Measurements from ENCODE around the gene DLGAP1.
"Not testable (repeated sequence)": the region's sequence is repeated elsewhere in the genome, so short reads cannot be mapped to it uniquely, and the experiment has no call there.

The DLGAP1 gene

GRCh38 chr18:4308576-4308975 lies 146.5 kb downstream of the DLGAP1 start:
- no peak overlapping the region for H3K4me3 ChIP-seq (ENCODE audit: insufficient read depth, low read depth, low read length, poor library complexity, severe bottlenecking)
- H3K27ac ChIP-seq (ENCODE audit: insufficient read depth, low read length, poor library complexity, severe bottlenecking), result no peak overlapping the region
- H3K4me1 ChIP-seq (ENCODE audit: control insufficient read depth, insufficient read depth, low read length, poor library complexity, severe bottlenecking), result no peaks in the 10 kb centered on the region
- DNase-seq, result no peak
- no peaks in the 10 kb centered on the region for H3K36me3 ChIP-seq (ENCODE audit: control insufficient read depth, insufficient read depth, low read length)
- no peaks in the 10 kb centered on the region for H3K9me3 ChIP-seq (ENCODE audit: control insufficient read depth, low read length)
- no peaks in the 10 kb centered on the region for H3K27me3 ChIP-seq (replicated peaks; ENCODE audit: control insufficient read depth, insufficient read depth, low read length, poor library complexity, severe bottlenecking)

- no peak overlapping the region for H3K27ac ChIP-seq (ENCODE audit: insufficient read depth, low read length, poor library complexity, severe bottlenecking)
- DNase-seq, result no peak
- H3K4me3 ChIP-seq (ENCODE audit: insufficient read depth, low read depth, low read length, poor library complexity, severe bottlenecking), result no peak overlapping the region
- H3K27me3 ChIP-seq (replicated peaks; ENCODE audit: control insufficient read depth, insufficient read depth, low read length, poor library complexity, severe bottlenecking), result no peaks in the 10 kb centered on the region
- no peaks in the 10 kb centered on the region for H3K4me1 ChIP-seq (ENCODE audit: control insufficient read depth, insufficient read depth, low read length, poor library complexity, severe bottlenecking)
- no peaks in the 10 kb centered on the region for H3K9me3 ChIP-seq (ENCODE audit: control insufficient read depth, low read length)
- H3K36me3 ChIP-seq (ENCODE audit: control insufficient read depth, insufficient read depth, low read length), result no peaks in the 10 kb centered on the region
Observed at GRCh38 chr18:4299395-4299794, 155.7 kb downstream of the DLGAP1 start.

GRCh38 chr18:4293337-4293736 lies 161.8 kb downstream of the DLGAP1 start:
- H3K4me1 ChIP-seq (ENCODE audit: control insufficient read depth, insufficient read depth, low read length, poor library complexity, severe bottlenecking), result no peaks in the 10 kb centered on the region
- no peaks in the 10 kb centered on the region for H3K27me3 ChIP-seq (replicated peaks; ENCODE audit: control insufficient read depth, insufficient read depth, low read length, poor library complexity, severe bottlenecking)
- no peak overlapping the region for H3K4me3 ChIP-seq (ENCODE audit: insufficient read depth, low read depth, low read length, poor library complexity, severe bottlenecking)

GRCh38 chr18:4292696-4293095 lies 162.4 kb downstream of the DLGAP1 start:
- Histone ChIP-seq H3K27ac (ENCODE audit: insufficient read depth, low read length, poor library complexity, severe bottlenecking) (no peak overlapping the region), H3K4me3 (ENCODE audit: insufficient read depth, low read depth, low read length, poor library complexity, severe bottlenecking) (no peak overlapping the region), H3K27me3 (replicated peaks; ENCODE audit: control insufficient read depth, insufficient read depth, low read length, poor library complexity, severe bottlenecking) (no peaks in the 10 kb centered on the region), H3K36me3 (ENCODE audit: control insufficient read depth, insufficient read depth, low read length) (no peaks in the 10 kb centered on the region), H3K4me1 (ENCODE audit: control insufficient read depth, insufficient read depth, low read length, poor library complexity, severe bottlenecking) (no peaks in the 10 kb centered on the region), H3K9me3 (ENCODE audit: control insufficient read depth, low read length) (no peaks in the 10 kb centered on the region)
- no peak for DNase-seq

More at GRCh38 chr18:4293337-4293736, 161.8 kb downstream of the DLGAP1 start:
- DNase-seq, result no peak
- Histone ChIP-seq H3K9me3 (ENCODE audit: control insufficient read depth, low read length) (no peaks in the 10 kb centered on the region), H3K27ac (ENCODE audit: insufficient read depth, low read length, poor library complexity, severe bottlenecking) (no peak overlapping the region), H3K36me3 (ENCODE audit: control insufficient read depth, insufficient read depth, low read length) (no peaks in the 10 kb centered on the region)

GRCh38 chr18:4287340-4287739 lies 167.8 kb downstream of the DLGAP1 start:
- not testable (repeated sequence) for H3K27me3 ChIP-seq (replicated peaks; ENCODE audit: control insufficient read depth, insufficient read depth, low read length, poor library complexity, severe bottlenecking); H3K27ac ChIP-seq (ENCODE audit: insufficient read depth, low read length, poor library complexity, severe bottlenecking); H3K36me3 ChIP-seq (ENCODE audit: control insufficient read depth, insufficient read depth, low read length); H3K9me3 ChIP-seq (ENCODE audit: control insufficient read depth, low read length); H3K4me1 ChIP-seq (ENCODE audit: control insufficient read depth, insufficient read depth, low read length, poor library complexity, severe bottlenecking); H3K4me3 ChIP-seq (ENCODE audit: insufficient read depth, low read depth, low read length, poor library complexity, severe bottlenecking); DNase-seq

GRCh38 chr18:4286256-4286655 lies 168.9 kb downstream of the DLGAP1 start:
- no peaks in the 10 kb centered on the region for H3K27me3 ChIP-seq (replicated peaks; ENCODE audit: control insufficient read depth, insufficient read depth, low read length, poor library complexity, severe bottlenecking)
- no peaks in the 10 kb centered on the region for H3K36me3 ChIP-seq (ENCODE audit: control insufficient read depth, insufficient read depth, low read length)
- no peak overlapping the region for H3K27ac ChIP-seq (ENCODE audit: insufficient read depth, low read length, poor library complexity, severe bottlenecking)
- H3K4me1 ChIP-seq (ENCODE audit: control insufficient read depth, insufficient read depth, low read length, poor library complexity, severe bottlenecking), result no peaks in the 10 kb centered on the region
- no peaks in the 10 kb centered on the region for H3K9me3 ChIP-seq (ENCODE audit: control insufficient read depth, low read length)
- no peak overlapping the region for H3K4me3 ChIP-seq (ENCODE audit: insufficient read depth, low read depth, low read length, poor library complexity, severe bottlenecking)
- DNase-seq, result no peak

- H3K4me3 ChIP-seq (ENCODE audit: insufficient read depth, low read depth, low read length, poor library complexity, severe bottlenecking), result no peak overlapping the region
- H3K4me1 ChIP-seq (ENCODE audit: control insufficient read depth, insufficient read depth, low read length, poor library complexity, severe bottlenecking), result no peaks in the 10 kb centered on the region
- H3K36me3 ChIP-seq (ENCODE audit: control insufficient read depth, insufficient read depth, low read length), result no peaks in the 10 kb centered on the region
- DNase-seq, result no peak
- H3K27me3 ChIP-seq (replicated peaks; ENCODE audit: control insufficient read depth, insufficient read depth, low read length, poor library complexity, severe bottlenecking), result no peaks in the 10 kb centered on the region
- H3K9me3 ChIP-seq (ENCODE audit: control insufficient read depth, low read length), result no peaks in the 10 kb centered on the region
- no peak overlapping the region for H3K27ac ChIP-seq (ENCODE audit: insufficient read depth, low read length, poor library complexity, severe bottlenecking)
Observed at GRCh38 chr18:4285525-4285924, 169.6 kb downstream of the DLGAP1 start.

GRCh38 chr18:4284528-4284927 lies 170.6 kb downstream of the DLGAP1 start:
- H3K4me3 ChIP-seq (ENCODE audit: insufficient read depth, low read depth, low read length, poor library complexity, severe bottlenecking), result no peak overlapping the region
- no peaks in the 10 kb centered on the region for H3K27me3 ChIP-seq (replicated peaks; ENCODE audit: control insufficient read depth, insufficient read depth, low read length, poor library complexity, severe bottlenecking)
- no peaks in the 10 kb centered on the region for H3K36me3 ChIP-seq (ENCODE audit: control insufficient read depth, insufficient read depth, low read length)
- DNase-seq, result no peak
- no peaks in the 10 kb centered on the region for H3K9me3 ChIP-seq (ENCODE audit: control insufficient read depth, low read length)
- no peak overlapping the region for H3K27ac ChIP-seq (ENCODE audit: insufficient read depth, low read length, poor library complexity, severe bottlenecking)
- no peaks in the 10 kb centered on the region for H3K4me1 ChIP-seq (ENCODE audit: control insufficient read depth, insufficient read depth, low read length, poor library complexity, severe bottlenecking)

GRCh38 chr18:4283746-4284291 lies 171.3 kb downstream of the DLGAP1 start:
- Histone ChIP-seq H3K27ac (ENCODE audit: insufficient read depth, low read length, poor library complexity, severe bottlenecking) (no peak overlapping the region), H3K4me1 (ENCODE audit: control insufficient read depth, insufficient read depth, low read length, poor library complexity, severe bottlenecking) (no peaks in the 10 kb centered on the region), H3K9me3 (ENCODE audit: control insufficient read depth, low read length) (no peaks in the 10 kb centered on the region), H3K36me3 (ENCODE audit: control insufficient read depth, insufficient read depth, low read length) (no peaks in the 10 kb centered on the region), H3K4me3 (ENCODE audit: insufficient read depth, low read depth, low read length, poor library complexity, severe bottlenecking) (no peak overlapping the region), H3K27me3 (replicated peaks; ENCODE audit: control insufficient read depth, insufficient read depth, low read length, poor library complexity, severe bottlenecking) (no peaks in the 10 kb centered on the region)
- DNase-seq, result no peak

GRCh38 chr18:4282954-4283353 lies 172.2 kb downstream of the DLGAP1 start:
- no peak overlapping the region for H3K4me3 ChIP-seq (ENCODE audit: insufficient read depth, low read depth, low read length, poor library complexity, severe bottlenecking)
- no peak overlapping the region for H3K27ac ChIP-seq (ENCODE audit: insufficient read depth, low read length, poor library complexity, severe bottlenecking)
- no peaks in the 10 kb centered on the region for H3K36me3 ChIP-seq (ENCODE audit: control insufficient read depth, insufficient read depth, low read length)
- H3K4me1 ChIP-seq (ENCODE audit: control insufficient read depth, insufficient read depth, low read length, poor library complexity, severe bottlenecking), result no peaks in the 10 kb centered on the region
- no peak for DNase-seq
- no peaks in the 10 kb centered on the region for H3K27me3 ChIP-seq (replicated peaks; ENCODE audit: control insufficient read depth, insufficient read depth, low read length, poor library complexity, severe bottlenecking)
- H3K9me3 ChIP-seq (ENCODE audit: control insufficient read depth, low read length), result no peaks in the 10 kb centered on the region

All from effector memory CD4-positive, alpha-beta T cell (primary cell).